Measurements from ENCODE around the gene VRK1.

- no peak for TF ChIP-seq CTCF (conservative IDR thresholded peaks at IDR 0.05 in 1 of 2, IDR thresholded peaks at IDR 0.05 in 1 of 2; ENCODE audit: extremely low read depth in 1 of 2, insufficient read depth in 1 of 2, low read depth in 1 of 2, low read length in 2 of 2)
- no peak for TF ChIP-seq EZH2 (IDR thresholded peaks at IDR 0.05; ENCODE audit: borderline replicate concordance, low read length)
Observed at GRCh38 chr14:96844857-96845570, 47.8 kb downstream of the VRK1 start.

Data from mammary epithelial cell (primary cell).